HT-29 (cell line): ENCODE data around the gene PRMT1. TPM values are rescaled to one million over a fixed set of nuclear protein-coding genes. Genes with fewer than 3 reads are reported as not detected.

Source experiments
- DNase-seq: peaks from one replicate; pipeline ENCODE4 v3.0.0-alpha.2; 2015; ENCODE audit warnings: low spot score
- total RNA-seq: library from RNA; depleted of rRNA; stranded (reverse); fragments of >200 nt; shearing (Covaris generic); gene quantifications from 2 replicates; pipeline ENCODE4 v1.2.3, GENCODE V29; 2014

The PRMT1 gene
- total RNA-seq, 1 experiment from 2014 or later = 922 TPM

GRCh38 chr19:49687566-49688316 is 10.7 kb downstream of the PRMT1 start:
- DNase-seq = no peak

- peak; percentile 28 for DNase-seq
Observed at GRCh38 chr19:49688531-49689132, 11.6 kb downstream of the PRMT1 start.

- DNase-seq = peak; percentile 90
Observed at GRCh38 chr19:49689133-49690078, 12.3 kb downstream of the PRMT1 start, which contains the start of gene ADM5. Gene ADM5 (plus strand): TSS chr19:49689594. CDS start chr19:49689838, 244 bp downstream.

- DNase-seq = no peak
Observed at GRCh38 chr19:49690079-49690655, 13.1 kb downstream of the PRMT1 start.

- DNase-seq = peak; percentile 69
Observed at GRCh38 chr19:49690656-49691242, 13.7 kb downstream of the PRMT1 start, which contains the start of gene CPT1C. Gene CPT1C (plus strand): TSS chr19:49691116. CDS start chr19:49692253, 1,137 bp downstream.

GRCh38 chr19:49691243-49692146 is 14.4 kb downstream of the PRMT1 start:
- no peak for DNase-seq

- DNase-seq = no peak
Observed at GRCh38 chr19:49692147-49692506, 15.1 kb downstream of the PRMT1 start.

- DNase-seq = no peak
Observed at GRCh38 chr19:49696115-49696514, 19.0 kb downstream of the PRMT1 start.

- DNase-seq = no peak
Observed at GRCh38 chr19:49696865-49697264, 19.8 kb downstream of the PRMT1 start.

GRCh38 chr19:49699364-49699763 is 22.3 kb downstream of the PRMT1 start:
- DNase-seq = no peak

GRCh38 chr19:49700563-49700962 is 23.5 kb downstream of the PRMT1 start:
- no peak for DNase-seq

GRCh38 chr19:49701271-49701786 is 24.3 kb downstream of the PRMT1 start:
- no peak for DNase-seq

GRCh38 chr19:49704888-49705642 is 28.0 kb downstream of the PRMT1 start:
- no peak for DNase-seq

GRCh38 chr19:49705919-49706318 is 28.8 kb downstream of the PRMT1 start:
- no peak for DNase-seq

- no peak for DNase-seq
Observed at GRCh38 chr19:49710372-49710951, 33.4 kb downstream of the PRMT1 start.

- peak; percentile 67 for DNase-seq
Observed at GRCh38 chr19:49712397-49712859, 35.4 kb downstream of the PRMT1 start.

- DNase-seq = peak; percentile 76
Observed at GRCh38 chr19:49713236-49713845, 36.3 kb downstream of the PRMT1 start.

- DNase-seq = no peak
Observed at GRCh38 chr19:49716154-49716553, 39.1 kb downstream of the PRMT1 start.
